ENCODE results near the gene DENND10. TPM values are rescaled to one million over a fixed set of nuclear protein-coding genes. Genes with fewer than 3 reads are reported as not detected.

Gene DENND10
- total RNA-seq, 1 donor from 2014 or later, result 59.0 TPM

DNA sequence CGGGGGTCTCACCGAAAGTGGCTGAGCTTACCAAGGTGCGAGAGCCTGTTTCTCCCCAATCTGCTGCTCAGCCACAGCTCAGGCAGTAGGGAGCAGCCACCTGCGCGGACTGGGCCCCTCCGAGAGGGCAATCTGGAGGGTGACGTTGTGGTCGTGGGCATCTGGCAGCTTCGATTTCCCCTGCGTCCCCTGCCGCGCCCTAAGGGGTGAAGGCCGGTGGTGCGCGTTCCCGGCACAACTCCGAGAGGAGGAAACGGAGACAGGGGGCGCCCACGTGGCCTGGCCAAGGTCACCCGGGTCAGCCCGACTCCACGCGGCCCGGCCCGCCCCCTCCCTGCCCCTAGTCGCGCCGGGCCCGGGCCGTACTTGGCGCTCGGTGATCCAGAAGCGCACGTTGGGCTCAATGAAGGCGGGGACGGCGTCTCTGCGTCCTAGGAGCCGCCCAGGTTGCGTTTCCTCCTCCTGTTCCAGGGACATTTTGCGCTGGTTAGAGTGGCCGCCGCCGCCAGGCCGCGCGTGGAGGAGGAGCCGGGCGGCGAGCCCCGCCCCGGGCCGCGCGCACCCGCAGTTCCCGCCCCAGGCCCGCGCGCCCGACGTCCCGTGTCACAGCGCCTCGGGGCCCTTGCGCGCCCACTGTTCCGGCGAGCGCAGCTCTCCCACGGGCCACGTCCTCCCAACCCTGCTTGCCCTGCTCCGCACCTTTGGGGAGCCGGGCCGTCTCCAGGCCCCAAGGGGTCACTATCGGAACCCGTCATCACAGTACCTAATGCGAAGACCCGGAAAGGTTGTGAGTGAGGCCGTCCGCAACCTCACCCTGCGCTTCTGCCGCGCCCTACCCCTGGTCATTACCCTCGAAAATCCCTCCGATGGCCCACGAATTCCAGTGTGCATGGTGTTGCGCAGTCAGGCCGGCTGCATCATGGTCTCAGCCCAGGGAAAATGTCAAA, 61.5 kb downstream of the DENND10 start, which contains the start of gene SFXN4:
TSS of gene SFXN4 (minus strand) at position 544 of the 947 bp plus-strand sequence. CDS start at position 477, 67 bp downstream.
- FAIRE-seq (no peak), DNase-seq (ENCODE audit: low read depth) (peak; percentile 10)
- H3K4me3 ChIP-seq (ENCODE audit: low read depth, low read length), result peak within 1 kb of the TSS; percentile 78
- TF ChIP-seq, protein P1, sequence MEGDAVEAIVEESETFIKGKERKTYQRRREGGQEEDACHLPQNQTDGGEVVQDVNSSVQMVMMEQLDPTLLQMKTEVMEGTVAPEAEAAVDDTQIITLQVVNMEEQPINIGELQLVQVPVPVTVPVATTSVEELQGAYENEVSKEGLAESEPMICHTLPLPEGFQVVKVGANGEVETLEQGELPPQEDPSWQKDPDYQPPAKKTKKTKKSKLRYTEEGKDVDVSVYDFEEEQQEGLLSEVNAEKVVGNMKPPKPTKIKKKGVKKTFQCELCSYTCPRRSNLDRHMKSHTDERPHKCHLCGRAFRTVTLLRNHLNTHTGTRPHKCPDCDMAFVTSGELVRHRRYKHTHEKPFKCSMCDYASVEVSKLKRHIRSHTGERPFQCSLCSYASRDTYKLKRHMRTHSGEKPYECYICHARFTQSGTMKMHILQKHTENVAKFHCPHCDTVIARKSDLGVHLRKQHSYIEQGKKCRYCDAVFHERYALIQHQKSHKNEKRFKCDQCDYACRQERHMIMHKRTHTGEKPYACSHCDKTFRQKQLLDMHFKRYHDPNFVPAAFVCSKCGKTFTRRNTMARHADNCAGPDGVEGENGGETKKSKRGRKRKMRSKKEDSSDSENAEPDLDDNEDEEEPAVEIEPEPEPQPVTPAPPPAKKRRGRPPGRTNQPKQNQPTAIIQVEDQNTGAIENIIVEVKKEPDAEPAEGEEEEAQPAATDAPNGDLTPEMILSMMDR (IDR thresholded peaks at IDR 0.05; ENCODE audit: insufficient read depth, low read length, severe bottlenecking), result no peak
- peaks cover 8% of the 10 kb centered on the region for H3K36me3 ChIP-seq (ENCODE audit: control insufficient read depth, insufficient read depth, low read length)
- H3K27me3 ChIP-seq (ENCODE audit: control insufficient read depth, insufficient read depth, low read length), result no peaks in the 10 kb centered on the region

DNA sequence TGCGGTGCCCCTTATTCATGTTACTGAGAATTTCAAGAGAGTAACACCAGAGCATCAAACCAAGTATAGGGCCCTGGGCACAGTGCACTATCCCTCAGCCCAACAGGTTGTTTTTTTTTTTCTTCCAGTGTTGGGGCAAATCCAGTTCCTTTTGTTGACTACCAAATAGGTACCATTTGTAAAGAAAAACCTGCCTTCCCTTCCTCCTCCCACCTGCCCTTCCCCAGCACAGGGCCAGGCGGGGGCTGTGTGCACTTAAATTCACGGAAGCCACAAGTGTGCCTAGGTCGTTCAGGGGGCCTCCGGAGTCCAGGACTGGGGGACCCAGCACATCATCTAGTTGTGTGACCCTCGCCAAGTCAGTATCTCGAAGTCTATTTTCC, 62.2 kb downstream of the DENND10 start:
- peak overlapping the region; percentile 78 for H3K4me3 ChIP-seq (ENCODE audit: low read depth, low read length)
- DNase-seq (ENCODE audit: low read depth) (no peak), FAIRE-seq (no peak)
- peaks cover 8% of the 10 kb centered on the region for H3K36me3 ChIP-seq (ENCODE audit: control insufficient read depth, insufficient read depth, low read length)
- no peaks in the 10 kb centered on the region for H3K27me3 ChIP-seq (ENCODE audit: control insufficient read depth, insufficient read depth, low read length)
- TF ChIP-seq, protein P1 (IDR thresholded peaks at IDR 0.05; ENCODE audit: insufficient read depth, low read length, severe bottlenecking), result no peak

DNA sequence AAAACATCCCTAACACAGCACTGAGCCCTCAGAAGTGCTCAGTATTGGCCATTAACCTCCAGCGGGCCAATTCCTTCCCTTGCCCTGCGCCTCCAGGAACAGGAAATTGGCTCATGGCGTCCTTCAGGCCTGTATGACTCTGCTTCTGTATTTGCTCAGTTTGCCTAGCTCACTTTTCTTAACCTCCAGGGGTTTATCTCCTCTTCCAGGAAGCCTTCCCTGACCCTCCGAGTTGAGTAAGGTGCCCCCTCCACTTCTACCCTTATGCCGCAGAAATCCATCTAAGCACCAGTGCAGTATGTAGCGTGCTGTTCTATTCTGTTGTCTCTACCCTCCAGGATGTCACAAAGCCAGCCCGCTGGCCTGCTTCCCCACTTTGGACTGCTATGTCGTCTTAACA, 62.7 kb downstream of the DENND10 start:
- no peak for FAIRE-seq
- no peak overlapping the region for H3K4me3 ChIP-seq (ENCODE audit: low read depth, low read length)
- H3K27me3 ChIP-seq (ENCODE audit: control insufficient read depth, insufficient read depth, low read length), result no peaks in the 10 kb centered on the region
- TF ChIP-seq, protein P1 (IDR thresholded peaks at IDR 0.05; ENCODE audit: insufficient read depth, low read length, severe bottlenecking), result no peak
- DNase-seq (ENCODE audit: low read depth), result peak; percentile 7
- peaks cover 10% of the 10 kb centered on the region for H3K36me3 ChIP-seq (ENCODE audit: control insufficient read depth, insufficient read depth, low read length)

DNA sequence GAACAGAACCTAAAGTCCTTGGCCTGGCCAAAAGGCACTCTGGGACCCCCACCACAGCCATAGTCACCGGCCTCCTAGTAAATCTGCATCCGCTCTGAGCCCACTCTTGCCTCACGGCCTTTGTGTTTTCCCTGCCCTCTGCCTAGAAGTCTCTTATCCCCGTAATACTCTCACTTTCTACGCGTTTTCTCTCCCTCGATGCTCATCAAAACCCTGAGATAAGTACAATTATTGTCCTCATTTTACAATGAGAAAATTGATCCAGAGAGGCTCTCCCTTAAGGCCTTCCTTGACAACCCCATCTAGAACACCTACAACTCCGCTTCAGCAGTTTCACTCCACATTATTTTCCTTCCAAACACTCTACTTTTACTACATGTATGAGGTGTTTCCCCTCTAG, 63.1 kb downstream of the DENND10 start:
- DNase-seq (ENCODE audit: low read depth), result no peak
- H3K36me3 ChIP-seq (ENCODE audit: control insufficient read depth, insufficient read depth, low read length), result peaks cover 12% of the 10 kb centered on the region
- TF ChIP-seq, protein P1 (IDR thresholded peaks at IDR 0.05; ENCODE audit: insufficient read depth, low read length, severe bottlenecking), result no peak
- H3K27me3 ChIP-seq (ENCODE audit: control insufficient read depth, insufficient read depth, low read length), result no peaks in the 10 kb centered on the region
- no peak for FAIRE-seq
- no peak overlapping the region for H3K4me3 ChIP-seq (ENCODE audit: low read depth, low read length)

DNA sequence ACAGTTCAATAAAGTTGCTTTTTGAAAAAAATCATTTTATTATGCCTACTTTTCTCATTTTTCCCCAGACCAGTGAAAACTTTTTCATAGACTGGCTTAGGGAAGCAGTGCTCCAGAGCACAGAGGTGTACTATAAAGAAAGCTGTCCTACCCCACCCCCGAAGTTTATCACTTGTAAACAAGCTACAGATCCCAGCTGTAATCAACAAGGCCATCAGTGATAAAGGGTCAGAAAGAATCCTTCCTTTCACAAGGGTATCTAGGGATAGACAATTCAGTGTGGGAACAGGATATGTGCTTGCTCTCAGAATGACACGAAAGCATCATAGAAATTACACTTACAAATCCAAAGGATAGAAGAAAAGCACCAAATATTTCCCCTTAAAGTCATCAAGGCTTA, 70.2 kb downstream of the DENND10 start:
- Histone ChIP-seq H3K36me3 (ENCODE audit: control insufficient read depth, insufficient read depth, low read length) (peaks cover 10% of the 10 kb centered on the region), H3K4me3 (ENCODE audit: low read depth, low read length) (no peak overlapping the region), H3K27me3 (ENCODE audit: control insufficient read depth, insufficient read depth, low read length) (no peaks in the 10 kb centered on the region)
- no peak for FAIRE-seq
- DNase-seq (ENCODE audit: low read depth), result no peak
- TF ChIP-seq, protein P1 (IDR thresholded peaks at IDR 0.05; ENCODE audit: insufficient read depth, low read length, severe bottlenecking), result no peak
